IPS-18c (cell line): ENCODE measurements around the gene AJM1.
A peak's percentile ranks its signal among the peaks of the same experiment; 100 is the strongest.
"Not testable (repeated sequence)": the region's sequence is repeated elsewhere in the genome, so short reads cannot be mapped to it uniquely, and the experiment has no call there.

Source experiments
- H3K4me3 ChIP-seq: 2 replicates; pipeline ENCODE4 v1.7.0; 2013; ENCODE audit warnings: low read depth, mild to moderate bottlenecking, low read length, moderate library complexity; ENCODE audit not compliant: insufficient read depth
- H3K9me3 ChIP-seq: one replicate; pipeline ENCODE4 v1.6.1; 2013; ENCODE audit warnings: mild to moderate bottlenecking, low read length, moderate library complexity; ENCODE audit not compliant: control insufficient read depth, insufficient read depth

AJM1 gene

GRCh38 chr9:136838314-136839228, 3.7 kb upstream of the AJM1 start:
- Histone ChIP-seq H3K4me3 (no peak overlapping the region), H3K9me3 (no peaks in the 10 kb centered on the region)

GRCh38 chr9:136839229-136840139, 2.8 kb upstream of the AJM1 start:
- H3K9me3 ChIP-seq: no peaks in the 10 kb centered on the region
- H3K4me3 ChIP-seq: no peak overlapping the region

- Histone ChIP-seq H3K4me3 (no peak overlapping the region), H3K9me3 (peaks cover under 1% of the 10 kb centered on the region)
Observed at GRCh38 chr9:136840140-136840876, 2.0 kb upstream of the AJM1 start.

GRCh38 chr9:136840877-136841645, 1.2 kb upstream of the AJM1 start:
- peaks cover 2% of the 10 kb centered on the region for H3K9me3 ChIP-seq
- H3K4me3 ChIP-seq: no peak overlapping the region

GRCh38 chr9:136841646-136842379, 465 bp upstream of the AJM1 start:
- H3K4me3 ChIP-seq, H3K9me3 ChIP-seq: not testable (repeated sequence)

GRCh38 chr9:136843159-136843800, 1.0 kb downstream of the AJM1 start:
- not testable (repeated sequence) for H3K4me3 ChIP-seq

GRCh38 chr9:136843801-136844740, 1.8 kb downstream of the AJM1 start:
- H3K9me3 ChIP-seq, H3K4me3 ChIP-seq: not testable (repeated sequence)

More at GRCh38 chr9:136843159-136843800, 1.0 kb downstream of the AJM1 start:
- H3K9me3 ChIP-seq: not testable (repeated sequence)

GRCh38 chr9:136844761-136845464, 2.6 kb downstream of the AJM1 start:
- H3K4me3 ChIP-seq: no peak overlapping the region
- peaks cover 2% of the 10 kb centered on the region for H3K9me3 ChIP-seq

- peaks cover 2% of the 10 kb centered on the region for H3K9me3 ChIP-seq
- no peak overlapping the region for H3K4me3 ChIP-seq
Observed at GRCh38 chr9:136845465-136846260, 3.4 kb downstream of the AJM1 start.

GRCh38 chr9:136846376-136847087, 4.3 kb downstream of the AJM1 start:
- peak overlapping the region; percentile 46; the same call in 1 of the 2 replicates for H3K4me3 ChIP-seq
- peaks cover 2% of the 10 kb centered on the region for H3K9me3 ChIP-seq

GRCh38 chr9:136847088-136847825, 5.0 kb downstream of the AJM1 start:
- H3K4me3 ChIP-seq: peak overlapping the region; percentile 92
- peaks cover 2% of the 10 kb centered on the region for H3K9me3 ChIP-seq

- peaks cover 2% of the 10 kb centered on the region for H3K9me3 ChIP-seq
- peak overlapping the region; percentile 92 for H3K4me3 ChIP-seq
Observed at GRCh38 chr9:136847826-136848392, 5.6 kb downstream of the AJM1 start.
